HG02884 (cell line): ENCODE data around the gene POU2F3.
A peak's percentile ranks its signal among the peaks of the same experiment; 100 is the strongest.

ENCODE experiments used
- ATAC-seq: cut with Tn5 transposase; IDR thresholded peaks from one replicate; pipeline ENCODE4 v1.9.1; 2021; ENCODE audit warnings: mild to moderate bottlenecking, moderate library complexity; ENCODE audit not compliant: unreplicated experiment

Gene POU2F3

GRCh38 chr11:120336641-120337354 lies 96.9 kb downstream of the POU2F3 start:
- peak; percentile 19 for ATAC-seq

GRCh38 chr11:120337355-120338106 lies 97.6 kb downstream of the POU2F3 start:
- no peak for ATAC-seq

- ATAC-seq: no peak
Measured at GRCh38 chr11:120338107-120338933, 98.4 kb downstream of the POU2F3 start.

- no peak for ATAC-seq
Measured at GRCh38 chr11:120339394-120339890, 99.5 kb downstream of the POU2F3 start.

- ATAC-seq: no peak
Measured at GRCh38 chr11:120340529-120340928, 100.6 kb downstream of the POU2F3 start.

GRCh38 chr11:120342226-120342625 lies 102.3 kb downstream of the POU2F3 start:
- ATAC-seq: no peak

DNA sequence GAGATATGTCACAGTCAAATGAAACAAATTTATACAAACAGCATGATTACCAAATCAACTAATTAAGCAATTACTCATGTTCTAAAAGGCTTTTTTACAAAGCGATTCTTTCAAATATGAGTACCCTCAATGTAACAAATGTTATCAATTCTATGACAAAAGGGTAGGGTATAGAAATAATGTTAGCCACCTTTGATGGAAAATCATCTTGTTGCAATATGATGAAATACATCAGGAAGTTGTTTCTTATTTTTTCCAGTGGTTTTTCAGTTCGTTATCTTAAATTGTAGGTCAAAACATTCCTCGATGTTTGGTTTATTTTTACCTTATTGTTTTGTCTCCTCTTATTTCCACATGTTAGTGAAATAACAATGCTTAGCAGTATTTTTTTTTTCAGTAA lies 102.7 kb downstream of the POU2F3 start:
- ATAC-seq: no peak

DNA sequence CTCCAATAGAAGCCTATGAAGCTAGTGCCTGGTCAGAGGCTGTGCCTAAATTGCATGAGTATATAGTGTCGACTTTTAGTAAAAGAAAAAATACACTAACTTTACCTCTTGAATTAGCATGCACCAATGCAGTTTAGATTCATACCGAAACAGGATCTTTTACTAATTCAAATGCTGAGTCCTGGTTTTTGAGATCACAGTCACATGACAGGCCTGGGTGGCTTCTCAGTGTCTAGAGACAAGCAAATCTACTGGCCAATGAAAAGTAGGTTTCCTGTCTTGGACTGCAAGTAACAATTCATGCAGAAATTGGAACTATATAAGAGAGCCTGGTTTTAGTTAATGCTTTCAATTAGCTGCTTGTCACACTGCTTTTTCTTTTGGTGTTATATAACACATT lies 103.5 kb downstream of the POU2F3 start:
- peak; percentile 51 for ATAC-seq

DNA sequence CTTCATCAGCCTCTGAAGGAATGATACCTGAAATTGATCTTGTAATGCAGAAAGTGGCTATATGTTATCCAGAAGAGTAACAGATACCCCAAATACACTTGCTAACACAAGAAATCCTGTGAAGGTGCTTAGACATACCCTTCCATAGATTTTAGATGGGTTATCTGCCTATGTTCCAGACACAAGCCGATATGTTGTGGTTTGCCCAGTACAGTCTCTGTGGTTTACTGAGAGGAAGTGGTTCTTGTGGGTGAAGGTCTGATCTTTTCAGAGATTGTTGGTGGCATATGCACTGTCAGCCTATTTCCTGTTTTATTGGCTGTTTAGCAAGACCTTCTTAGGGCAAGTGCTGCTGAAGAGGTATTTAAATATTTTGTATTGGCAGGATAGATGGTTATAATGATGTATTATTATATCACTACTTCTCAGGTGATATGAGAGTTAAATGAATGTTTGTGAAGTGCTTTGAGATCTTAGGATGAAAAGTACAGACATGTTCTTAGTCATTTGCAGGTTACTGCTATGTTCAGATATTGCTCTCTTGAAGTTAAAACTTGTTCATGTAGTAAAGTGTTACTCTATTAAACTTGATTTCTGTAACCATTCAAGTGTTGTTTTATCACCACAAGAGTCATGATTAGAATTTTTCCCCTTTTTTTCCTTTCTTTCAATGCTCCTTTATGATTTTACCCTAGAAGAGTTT lies 104.5 kb downstream of the POU2F3 start:
- peak; percentile 69 for ATAC-seq

GRCh38 chr11:120346233-120346632 lies 106.3 kb downstream of the POU2F3 start:
- ATAC-seq: no peak

DNA sequence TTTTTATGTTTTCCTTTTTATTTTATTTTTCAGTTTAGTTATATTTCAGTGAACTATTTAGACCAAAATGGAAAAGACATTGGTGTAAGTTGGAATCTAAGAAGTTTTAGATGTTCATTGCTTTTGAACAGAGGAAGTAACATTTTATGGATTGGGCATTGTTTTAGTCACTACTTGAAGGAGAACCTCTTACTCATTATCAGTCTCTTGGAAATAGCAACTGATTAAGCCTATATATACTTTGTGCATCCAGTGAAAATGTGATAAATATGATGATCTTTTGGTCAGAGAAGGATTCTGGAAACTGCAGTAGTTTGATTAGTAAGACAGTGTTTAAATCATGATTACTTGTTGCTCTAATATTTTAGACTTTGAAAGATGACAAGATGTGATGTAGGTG lies 110.7 kb downstream of the POU2F3 start:
- ATAC-seq: no peak

DNA sequence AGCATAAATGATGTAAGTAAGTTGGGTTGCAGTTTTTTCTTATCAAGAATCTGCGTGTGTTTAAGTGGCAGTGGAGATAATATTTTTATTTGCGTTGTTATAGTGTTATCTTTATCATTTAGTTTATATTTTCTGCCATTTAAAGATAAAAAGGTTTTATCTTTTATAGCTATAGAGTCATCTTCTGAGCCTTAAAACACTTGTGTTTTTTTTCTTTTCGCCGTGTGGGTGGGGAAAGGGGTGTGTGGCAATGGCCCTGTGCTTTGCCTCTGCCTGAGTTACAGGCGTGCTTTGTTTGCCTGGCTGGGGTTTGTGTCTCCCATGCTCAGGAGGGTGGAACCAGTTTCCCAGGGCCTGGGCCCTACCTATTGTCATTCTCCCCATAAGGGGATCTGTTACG lies 112.5 kb downstream of the POU2F3 start:
- no peak for ATAC-seq

DNA sequence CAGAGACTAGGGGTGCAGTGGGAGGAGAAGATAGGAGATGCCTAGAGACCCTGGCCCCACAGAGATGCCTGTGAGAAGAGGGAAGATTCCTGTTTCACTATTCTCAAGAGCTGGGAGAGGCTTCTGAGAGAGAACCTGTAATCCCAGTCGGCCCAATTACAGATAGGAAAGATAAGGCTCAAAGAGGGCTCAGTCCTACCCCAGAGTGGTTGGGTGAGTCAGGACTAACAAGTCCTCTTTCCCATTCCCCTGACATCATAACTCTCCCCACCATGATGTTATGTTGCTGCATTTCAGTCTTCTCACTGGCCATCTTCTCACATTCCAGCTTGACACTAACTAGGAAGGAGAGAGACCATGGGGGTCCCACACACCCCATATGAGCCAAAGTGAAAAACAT lies 114.1 kb downstream of the POU2F3 start:
- no peak for ATAC-seq

DNA sequence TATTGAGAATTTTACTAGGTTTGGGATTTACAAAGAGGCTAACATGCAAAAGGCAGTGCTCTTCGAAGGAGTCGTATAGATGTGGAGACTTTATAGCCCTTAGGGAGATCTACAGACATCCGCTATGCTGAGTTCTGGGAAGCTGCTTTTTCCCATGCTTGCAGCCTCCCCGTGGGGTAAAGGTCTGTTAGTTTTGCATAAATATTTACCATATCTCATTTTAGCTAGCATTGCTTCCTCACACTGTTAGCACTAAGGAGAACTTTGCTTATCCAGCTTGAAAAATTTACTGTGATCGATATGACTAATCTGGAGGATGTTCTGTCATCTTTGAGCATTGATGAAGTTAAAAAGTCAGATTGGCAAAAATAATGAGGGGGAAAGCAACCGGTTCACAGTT lies 114.8 kb downstream of the POU2F3 start:
- ATAC-seq: no peak

- no peak for ATAC-seq
Measured at GRCh38 chr11:120357620-120358019, 117.7 kb downstream of the POU2F3 start.

DNA sequence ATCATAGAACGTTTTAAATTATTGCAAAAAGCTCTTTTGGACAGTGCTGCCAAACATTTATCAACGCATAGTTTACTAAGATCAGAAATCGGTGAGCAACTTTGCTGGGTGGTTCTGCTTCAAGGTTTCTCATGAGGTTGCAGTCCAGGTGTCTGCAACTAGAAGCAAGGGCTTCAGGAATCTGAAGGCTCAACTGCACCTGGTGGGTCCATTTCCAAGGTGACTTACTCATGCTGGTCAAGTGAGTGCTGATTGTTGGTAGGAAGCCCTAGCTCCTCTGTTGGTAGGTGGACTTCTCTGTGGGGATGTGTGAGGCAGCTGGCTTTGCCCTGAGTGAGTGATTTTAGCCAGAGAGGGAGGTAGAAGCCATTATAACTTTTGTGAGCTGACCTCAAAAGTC lies 118.8 kb downstream of the POU2F3 start:
- ATAC-seq: no peak

- no peak for ATAC-seq
Measured at GRCh38 chr11:120363436-120363835, 123.5 kb downstream of the POU2F3 start.

GRCh38 chr11:120365512-120365911 lies 125.6 kb downstream of the POU2F3 start:
- ATAC-seq: no peak
